HepG2 (cell line): ENCODE data around the gene ARHGDIA. TPM values are rescaled to one million over a fixed set of nuclear protein-coding genes. Genes with fewer than 3 reads are reported as not detected.
A peak's percentile ranks its signal among the peaks of the same experiment; 100 is the strongest.

Experiments
- AKNA ChIP-seq: sonication (generic); formaldehyde crosslinking; IDR thresholded peaks from 2 replicates; pipeline ENCODE4 v1.4.0; 2020; ENCODE audit warnings: missing genetic modification reagents, borderline replicate concordance
- CBFB ChIP-seq: sonication (generic); formaldehyde crosslinking; IDR thresholded peaks from 2 replicates; pipeline ENCODE4 v1.4.0; 2020; ENCODE audit warnings: missing genetic modification reagents
- DRAP1 ChIP-seq: IDR thresholded peaks from 2 replicates; pipeline ENCODE4 v1.6.1; 2016; ENCODE audit warnings: missing genetic modification reagents, missing compliant biosample characterization
- EHMT2 ChIP-seq: fragments of 200-600 bp; sonication (generic); IDR thresholded peaks from 2 replicates; pipeline ENCODE4 v1.7.0; 2017; ENCODE audit warnings: antibody characterized with exemption, low read depth, low read length, borderline replicate concordance
- HOXA9 ChIP-seq: sonication (generic); formaldehyde crosslinking; IDR thresholded peaks from 2 replicates; pipeline ENCODE4 v1.8.1; 2022; ENCODE audit warnings: missing genetic modification reagents, mild to moderate bottlenecking, moderate library complexity, borderline replicate concordance
- KDM5B ChIP-seq: sonication (generic); formaldehyde crosslinking; IDR thresholded peaks from 2 replicates; pipeline ENCODE4 v1.4.0; 2020; ENCODE audit warnings: missing genetic modification reagents, mild to moderate bottlenecking, borderline replicate concordance
- KLF11 ChIP-seq: IDR thresholded peaks from 2 replicates; pipeline ENCODE4 v1.6.1; 2016; ENCODE audit warnings: missing compliant biosample characterization
- MYNN ChIP-seq: sonication (generic); formaldehyde crosslinking; IDR thresholded peaks from 2 replicates; pipeline ENCODE4 v1.4.0; 2020; ENCODE audit warnings: mild to moderate bottlenecking, low read depth, missing genetic modification reagents
- PHF8 ChIP-seq: sonication (generic); formaldehyde crosslinking; IDR thresholded peaks from 2 replicates; pipeline ENCODE4 v1.5.0; 2020; ENCODE audit warnings: missing genetic modification reagents
- RFXAP ChIP-seq: sonication (generic); formaldehyde crosslinking; IDR thresholded peaks from 2 replicates; pipeline ENCODE4 v1.4.0; 2020; ENCODE audit warnings: missing genetic modification reagents, borderline replicate concordance
- STAT5B ChIP-seq: sonication (generic); formaldehyde crosslinking; IDR thresholded peaks from 2 replicates; pipeline ENCODE4 v1.4.0; 2020; ENCODE audit warnings: missing genetic modification reagents
- TAF15 ChIP-seq: fragments of 200-400 bp; formaldehyde crosslinking; IDR thresholded peaks from one replicate; pipeline ENCODE4 v1.6.1; 2018; ENCODE audit warnings: mild to moderate bottlenecking, low read depth, low read length; ENCODE audit not compliant: poor library complexity, severe bottlenecking
- TARDBP ChIP-seq: sonication (generic); formaldehyde crosslinking; IDR thresholded peaks from 2 replicates; pipeline ENCODE4 v1.8.0; 2022; ENCODE audit warnings: mild to moderate bottlenecking, missing genetic modification reagents
- TBX3 ChIP-seq: fragments of 450-650 bp; IDR thresholded peaks from 2 replicates; pipeline ENCODE4 v1.6.1; 2017; ENCODE audit warnings: antibody characterized with exemption, mild to moderate bottlenecking, inconsistent platforms, borderline replicate concordance
- TP53 ChIP-seq: sonication (generic); formaldehyde crosslinking; conservative IDR thresholded peaks from 2 replicates; pipeline ENCODE4 v1.4.0; 2020; ENCODE audit warnings: missing genetic modification reagents
- U2AF1 ChIP-seq: fragments of 200-400 bp; formaldehyde crosslinking; optimal IDR thresholded peaks from 2 replicates; pipeline ENCODE3; 2017; ENCODE audit warnings: mild to moderate bottlenecking, low read depth, low read length
- ZC3H4 ChIP-seq: sonication (generic); formaldehyde crosslinking; IDR thresholded peaks from 2 replicates; pipeline ENCODE4 v1.4.0; 2020; ENCODE audit warnings: missing genetic modification reagents, borderline replicate concordance
- ZKSCAN5 ChIP-seq: sonication (generic); formaldehyde crosslinking; IDR thresholded peaks from 2 replicates; pipeline ENCODE4 v1.5.1; 2020; ENCODE audit warnings: mild to moderate bottlenecking, missing genetic modification reagents
- ZNF225 ChIP-seq: sonication (generic); formaldehyde crosslinking; IDR thresholded peaks from 2 replicates; pipeline ENCODE4 v1.4.0; 2020; ENCODE audit warnings: mild to moderate bottlenecking, missing genetic modification reagents
- ZNF547 ChIP-seq: sonication (generic); formaldehyde crosslinking; IDR thresholded peaks from 2 replicates; pipeline ENCODE4 v1.5.1; 2020; ENCODE audit warnings: mild to moderate bottlenecking, missing genetic modification reagents
- ZNF563 ChIP-seq: sonication (generic); formaldehyde crosslinking; IDR thresholded peaks from 2 replicates; pipeline ENCODE4 v1.8.0; 2022; ENCODE audit warnings: mild to moderate bottlenecking, moderate library complexity, missing genetic modification reagents
- ZNF569 ChIP-seq: sonication (generic); formaldehyde crosslinking; IDR thresholded peaks from 2 replicates; pipeline ENCODE4 v1.5.0; 2020; ENCODE audit warnings: mild to moderate bottlenecking, missing genetic modification reagents, moderate library complexity, borderline replicate concordance
- polyA plus RNA-seq, 8 experiments: library from polyadenylated mRNA; depleted of rRNA in 3 of 8; stranded (reverse) in 7 of 8; unstranded in 1 of 8; fragments of >200 nt; fragmentation: Illumina TruSeq in 4 of 8; extraction: Trizol in 4 of 8; gene quantifications; 2 replicates each; pipeline versions ENCODE4 v1.2.1 to v1.2.3, GENCODE V29; 2011 to 2016; ENCODE audit warnings: low read depth in 4 of 8, missing spikeins in 1 of 8, mixed read lengths in 1 of 8; ENCODE audit not compliant: insufficient read depth in 1 of 8
- total RNA-seq, 5 experiments: library from RNA; depleted of rRNA; stranded (reverse); fragments of >200 nt; fragmentation: Illumina TruSeq; extraction: Trizol; gene quantifications; 2 replicates each; pipeline ENCODE4 v1.2.3, GENCODE V29; 2016; ENCODE audit warnings: low read depth in 1 of 5
- TF ChIP-seq, protein P1 (sequence below): sonication (generic); formaldehyde crosslinking; IDR thresholded peaks from 2 replicates; pipeline ENCODE4 v1.4.0; 2020; ENCODE audit warnings: mild to moderate bottlenecking, missing genetic modification reagents, borderline replicate concordance

The ARHGDIA gene
- total and polyA plus RNA-seq, 2 of the 13 experiments (the other 11 are each of a cell fraction or from before 2014, with no cell fraction given), result 40.0 to 64.0 TPM

DNA sequence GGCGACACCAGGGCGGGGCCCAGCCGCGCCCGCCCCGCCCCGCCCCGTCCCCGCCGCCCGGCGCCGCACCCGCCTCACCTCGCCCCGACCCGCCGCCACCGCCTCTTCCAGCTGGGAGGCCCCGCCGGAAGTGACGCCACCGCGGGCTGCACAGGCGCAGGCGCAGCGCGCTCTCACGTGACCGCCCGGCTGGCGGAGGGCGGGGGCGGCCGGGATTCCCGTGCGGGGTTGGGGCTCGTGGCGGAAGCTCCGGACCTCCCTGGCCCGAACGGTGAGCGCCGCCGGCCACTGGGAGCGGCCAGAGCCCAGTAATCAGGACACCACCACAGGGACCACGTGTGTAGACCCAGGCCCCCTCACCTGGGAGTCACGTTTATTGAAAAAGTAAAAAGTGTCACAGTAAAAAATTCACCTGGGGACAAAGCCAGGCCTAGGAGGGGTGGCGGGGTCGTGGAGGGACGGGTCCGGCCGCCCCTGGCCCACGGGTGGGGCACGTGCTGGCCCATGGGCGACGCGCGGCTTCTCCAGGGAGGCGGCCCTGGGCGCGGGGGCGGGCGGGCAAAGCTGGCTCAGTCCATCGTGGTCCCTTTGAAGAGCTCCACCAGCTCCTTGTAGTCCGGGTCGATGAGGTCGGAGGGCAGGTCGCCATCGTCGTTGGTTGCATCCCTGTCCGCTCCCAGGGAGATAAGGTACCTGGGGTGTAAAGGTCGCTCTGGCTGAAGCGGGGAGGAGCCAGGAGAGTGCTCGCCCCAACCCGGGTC is 37.8 kb downstream of the ARHGDIA start, which contains the start of gene MCRIP1 (continued):
- TF ChIP-seq MYNN (CRISPR knock-in tag) (peak; percentile 83; the same call in 1 of the 2 replicates), ZKSCAN5 (CRISPR knock-in tag) (no peak), ZNF569 (no peak), ZC3H4 (CRISPR knock-in tag) (peak; percentile 99), ZNF225 (peak; percentile 93; the same call in 1 of the 2 replicates), TARDBP (CRISPR knock-in tag) (peak; percentile 72; the same call in 1 of the 2 replicates), U2AF1 (no peak), KDM5B (CRISPR knock-in tag) (peak; percentile 98), TP53 (CRISPR knock-in tag) (no peak), HOXA9 (CRISPR knock-in tag) (peak; percentile 70; the same call in 1 of the 2 replicates), STAT5B (CRISPR knock-in tag) (0 out of 2 replicates have a peak, but pooled peaks have one; percentile 20), TBX3 (0 out of 2 replicates have a peak, but pooled peaks have one; percentile 19), DRAP1 (CRISPR knock-in tag) (peak; percentile 41; the same call in 1 of the 2 replicates), KLF11 (CRISPR knock-in tag) (no peak), PHF8 (CRISPR knock-in tag) (peak; percentile 88), ZNF563 (CRISPR knock-in tag) (0 out of 2 replicates have a peak, but pooled peaks have one; percentile 70), AKNA (CRISPR knock-in tag) (0 out of 2 replicates have a peak, but pooled peaks have one; percentile 36), RFXAP (CRISPR knock-in tag) (peak; percentile 30; the same call in 1 of the 2 replicates), CBFB (CRISPR knock-in tag) (peak; percentile 44; the same call in 1 of the 2 replicates), TAF15 (peak; percentile 76), EHMT2 (no peak), ZNF547 (CRISPR knock-in tag) (peak; percentile 97)
- TF ChIP-seq, protein P1, sequence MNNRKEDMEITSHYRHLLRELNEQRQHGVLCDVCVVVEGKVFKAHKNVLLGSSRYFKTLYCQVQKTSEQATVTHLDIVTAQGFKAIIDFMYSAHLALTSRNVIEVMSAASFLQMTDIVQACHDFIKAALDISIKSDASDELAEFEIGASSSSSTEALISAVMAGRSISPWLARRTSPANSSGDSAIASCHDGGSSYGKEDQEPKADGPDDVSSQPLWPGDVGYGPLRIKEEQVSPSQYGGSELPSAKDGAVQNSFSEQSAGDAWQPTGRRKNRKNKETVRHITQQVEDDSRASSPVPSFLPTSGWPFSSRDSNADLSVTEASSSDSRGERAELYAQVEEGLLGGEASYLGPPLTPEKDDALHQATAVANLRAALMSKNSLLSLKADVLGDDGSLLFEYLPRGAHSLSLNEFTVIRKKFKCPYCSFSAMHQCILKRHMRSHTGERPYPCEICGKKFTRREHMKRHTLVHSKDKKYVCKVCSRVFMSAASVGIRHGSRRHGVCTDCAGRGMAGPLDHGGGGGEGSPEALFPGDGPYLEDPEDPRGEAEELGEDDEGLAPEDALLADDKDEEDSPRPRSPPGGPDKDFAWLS, result peak; percentile 97
